Natural killer cell (primary cell): ENCODE results near the gene MAP4K4. TPM values are rescaled to one million over a fixed set of nuclear protein-coding genes. Genes with fewer than 3 reads are reported as not detected.

Source experiments
- ATAC-seq, 3 donors: fragments of 150-1000 bp in 2 of 3; fragments of 200-7000 bp in 1 of 3; cut with Tn5 transposase; 1 replicate in 1 of 3; 2 replicates in 2 of 3; pipeline ENCODE4 v1.10.0; 2021; ENCODE audit warnings: mild to moderate bottlenecking in 2 of 3, moderate library complexity in 2 of 3
- DNase-seq, 2 donors: peaks; one replicate each; pipeline versions ENCODE4 v3.0.0 to v3.0.0-alpha.2; 2013 to 2021; ENCODE audit warnings: mixed read lengths in 1 of 2
- H3K27ac ChIP-seq: one replicate; pipeline ENCODE4 v1.5.1; 2013; ENCODE audit warnings: mild to moderate bottlenecking, low read length
- H3K27me3 ChIP-seq: one replicate; pipeline ENCODE4 v1.6.1; 2013; ENCODE audit warnings: low read length; ENCODE audit not compliant: control insufficient read depth, insufficient read depth
- H3K36me3 ChIP-seq: one replicate; pipeline ENCODE4 v1.6.1; 2013; ENCODE audit warnings: low read length; ENCODE audit not compliant: control insufficient read depth, insufficient read depth
- H3K4me1 ChIP-seq: one replicate; pipeline ENCODE4 v1.6.1; 2013; ENCODE audit warnings: low read length; ENCODE audit not compliant: control insufficient read depth, insufficient read depth
- H3K4me3 ChIP-seq: one replicate; pipeline ENCODE4 v1.5.1; 2013; ENCODE audit warnings: low read length
- H3K9me3 ChIP-seq: one replicate; pipeline ENCODE4 v1.6.1; 2013; ENCODE audit warnings: low read length; ENCODE audit not compliant: control insufficient read depth, insufficient read depth
- H3K27ac Mint-ChIP-seq, 2 donors: one replicate each; pipeline ENCODE4 v1.8.0; 2022; ENCODE audit warnings: mild to moderate bottlenecking in 2 of 2, mixed read lengths in 2 of 2, moderate library complexity in 1 of 2
- H3K27me3 Mint-ChIP-seq, 2 donors: one replicate each; pipeline ENCODE4 v1.8.0; 2022; ENCODE audit warnings: low read depth in 2 of 2, mixed read lengths in 2 of 2
- H3K36me3 Mint-ChIP-seq: one replicate; pipeline ENCODE4 v1.8.0; 2022; ENCODE audit warnings: mixed read lengths
- H3K4me1 Mint-ChIP-seq, 2 donors: one replicate each; pipeline ENCODE4 v1.8.0; 2022; ENCODE audit warnings: mixed read lengths in 2 of 2
- H3K4me3 Mint-ChIP-seq: one replicate; pipeline ENCODE4 v1.8.0; 2022; ENCODE audit warnings: mild to moderate bottlenecking, moderate library complexity, mixed read lengths
- H3K9me3 Mint-ChIP-seq, 2 donors: one replicate each; pipeline ENCODE4 v1.8.0; 2022; ENCODE audit warnings: mixed read lengths in 2 of 2
- WGBS: methylation state at CpG from one replicate; pipeline ENCODE4 v1.1.7; 2013; ENCODE audit warnings: missing lambda C conversion rate; ENCODE audit not compliant: insufficient coverage; 5-methylcytosine and 5-hydroxymethylcytosine counted together
- intact Hi-C: fragments of 100-400 bp; cut with micrococcal nuclease; formaldehyde crosslinking; loops from one replicate; pipeline ENCODE4 v1.14.2; 2022
- total RNA-seq, 4 donors: library from RNA; stranded (reverse); fragments of 120-200 nt in 1 of 4; gene quantifications; one replicate each; pipeline versions ENCODE4 v1.2.3 to v1.2.4, GENCODE V29; 2013 to 2022
- TF ChIP-seq, protein P1 (sequence below): fragments of 200-600 bp; IDR thresholded peaks from one replicate; pipeline ENCODE4 v1.8.0; 2022; ENCODE audit warnings: antibody characterized with exemption

MAP4K4 gene
- total RNA-seq, 3 donors from 2014 or later (not counting 1 experiment from before 2014, with no cell fraction given): 60.2 to 80.3 (median 66.5) TPM

DNA sequence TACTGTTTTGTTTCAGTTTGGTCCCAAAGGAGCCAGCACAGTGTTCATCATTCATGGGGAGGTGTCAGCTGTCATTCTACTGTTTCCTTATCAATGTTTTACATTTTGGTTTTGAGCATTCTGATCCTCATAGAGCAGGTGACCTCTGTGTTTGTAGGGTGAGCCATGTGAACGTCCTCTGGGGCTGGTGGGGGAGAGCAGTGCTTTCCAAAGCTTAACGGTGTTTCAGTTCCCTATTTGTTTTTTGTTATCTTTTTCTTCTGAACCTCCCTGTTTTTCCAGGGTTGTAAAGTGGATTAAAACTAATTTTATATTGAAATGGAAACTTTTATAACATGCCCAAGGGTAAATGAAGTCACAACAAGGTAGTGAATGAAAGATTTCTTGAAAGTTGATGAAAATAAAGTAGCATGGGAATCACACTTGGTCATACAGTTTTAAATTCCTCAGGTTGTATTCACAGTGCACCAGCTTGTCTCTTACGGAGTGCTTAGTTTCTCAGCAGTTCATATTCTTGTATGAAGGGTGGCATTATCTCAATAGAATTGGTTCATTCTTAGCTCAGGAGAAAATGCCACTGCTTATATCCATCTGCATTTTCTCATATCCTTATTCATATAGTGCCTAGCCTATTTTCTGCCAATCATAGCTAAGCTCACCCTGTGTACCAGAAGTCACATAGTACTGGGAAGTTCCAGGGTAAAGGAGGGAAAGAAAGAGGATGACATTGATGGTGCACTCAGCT lies 54.5 kb downstream of the MAP4K4 start:
- Mint-ChIP-seq H3K4me1 (peaks cover 57 to 62% of the 10 kb centered on the region in 2 donors), H3K27me3 (no peaks in the 10 kb centered on the region), H3K9me3 (no peaks in the 10 kb centered on the region), H3K36me3 (no peaks in the 10 kb centered on the region), H3K27ac (no peak overlapping the region), H3K4me3 (no peak overlapping the region)
- Histone ChIP-seq H3K36me3 (no peaks in the 10 kb centered on the region), H3K4me1 (peaks cover 4% of the 10 kb centered on the region), H3K27me3 (no peaks in the 10 kb centered on the region), H3K27ac (peak overlapping the region; percentile 6), H3K4me3 (no peak overlapping the region), H3K9me3 (no peaks in the 10 kb centered on the region)
- no peak for DNase-seq
- ATAC-seq: no peak
- TF ChIP-seq, protein P1, sequence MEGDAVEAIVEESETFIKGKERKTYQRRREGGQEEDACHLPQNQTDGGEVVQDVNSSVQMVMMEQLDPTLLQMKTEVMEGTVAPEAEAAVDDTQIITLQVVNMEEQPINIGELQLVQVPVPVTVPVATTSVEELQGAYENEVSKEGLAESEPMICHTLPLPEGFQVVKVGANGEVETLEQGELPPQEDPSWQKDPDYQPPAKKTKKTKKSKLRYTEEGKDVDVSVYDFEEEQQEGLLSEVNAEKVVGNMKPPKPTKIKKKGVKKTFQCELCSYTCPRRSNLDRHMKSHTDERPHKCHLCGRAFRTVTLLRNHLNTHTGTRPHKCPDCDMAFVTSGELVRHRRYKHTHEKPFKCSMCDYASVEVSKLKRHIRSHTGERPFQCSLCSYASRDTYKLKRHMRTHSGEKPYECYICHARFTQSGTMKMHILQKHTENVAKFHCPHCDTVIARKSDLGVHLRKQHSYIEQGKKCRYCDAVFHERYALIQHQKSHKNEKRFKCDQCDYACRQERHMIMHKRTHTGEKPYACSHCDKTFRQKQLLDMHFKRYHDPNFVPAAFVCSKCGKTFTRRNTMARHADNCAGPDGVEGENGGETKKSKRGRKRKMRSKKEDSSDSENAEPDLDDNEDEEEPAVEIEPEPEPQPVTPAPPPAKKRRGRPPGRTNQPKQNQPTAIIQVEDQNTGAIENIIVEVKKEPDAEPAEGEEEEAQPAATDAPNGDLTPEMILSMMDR: no peak
- intact Hi-C loops: no loop called here
- WGBS: 36% methylated on average over 3 of the region's 3 CpGs

- H3K27ac ChIP-seq: peak overlapping the region; percentile 3
- H3K9me3 ChIP-seq: no peaks in the 10 kb centered on the region
- WGBS: 94% methylated on average over 5 of the region's 5 CpGs
- H3K36me3 ChIP-seq: no peaks in the 10 kb centered on the region
- intact Hi-C loops: no loop called here
- H3K4me3 ChIP-seq: no peak overlapping the region
- H3K36me3 Mint-ChIP-seq: no peaks in the 10 kb centered on the region
- no peaks in the 10 kb centered on the region for H3K27me3 Mint-ChIP-seq
- TF ChIP-seq, protein P1: no peak
- peaks cover 51 to 57% of the 10 kb centered on the region in 2 donors for H3K4me1 Mint-ChIP-seq
- no peak overlapping the region for H3K4me3 Mint-ChIP-seq
- no peaks in the 10 kb centered on the region for H3K27me3 ChIP-seq
- ATAC-seq (no peak), DNase-seq (no peak)
- no peaks in the 10 kb centered on the region for H3K9me3 Mint-ChIP-seq
- peak overlapping the region in 1 of 2 donors; percentile 21 for H3K27ac Mint-ChIP-seq
- peaks cover 8% of the 10 kb centered on the region for H3K4me1 ChIP-seq
Measured at GRCh38 chr2:101752716-101753616, 55.5 kb downstream of the MAP4K4 start.

DNA sequence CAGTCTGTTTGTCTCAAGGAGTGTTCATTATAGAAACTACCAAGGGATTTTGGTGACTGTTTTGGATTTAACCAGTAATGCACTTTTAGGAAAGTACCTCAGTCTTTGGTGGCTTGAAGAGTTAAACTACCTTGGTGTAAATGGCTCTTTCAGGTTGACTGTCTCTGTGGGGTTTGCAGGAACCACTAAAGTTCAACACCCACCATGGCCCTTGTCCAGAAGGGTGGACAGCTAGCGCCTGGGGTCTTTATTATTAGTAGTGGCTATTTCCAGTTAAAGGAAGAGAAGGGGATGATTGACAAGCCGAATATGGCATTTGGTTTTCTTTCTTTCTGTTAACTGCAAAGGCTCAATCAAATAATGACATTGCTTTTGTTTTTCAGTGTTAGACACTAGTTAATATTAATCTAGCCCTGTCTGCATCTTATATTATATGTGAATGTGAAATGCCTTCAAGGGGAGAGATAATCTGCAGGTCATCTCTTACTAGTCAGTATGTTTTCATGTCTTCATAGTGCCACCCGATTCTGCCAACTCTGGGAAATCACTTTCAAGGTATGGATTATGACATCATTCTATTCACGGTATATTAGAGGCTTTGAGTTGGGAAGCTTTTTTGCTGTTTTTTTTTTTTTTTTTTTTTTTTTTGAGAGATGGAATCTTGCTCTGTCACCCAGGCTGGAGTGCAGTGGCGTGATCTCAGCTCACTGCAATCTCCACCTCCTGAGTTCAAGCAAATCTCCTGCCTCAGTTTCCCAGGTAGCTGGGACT lies 56.4 kb downstream of the MAP4K4 start:
- Histone ChIP-seq H3K4me3 (no peak overlapping the region), H3K27me3 (no peaks in the 10 kb centered on the region), H3K4me1 (peaks cover 8% of the 10 kb centered on the region), H3K27ac (no peak overlapping the region), H3K9me3 (no peaks in the 10 kb centered on the region), H3K36me3 (no peaks in the 10 kb centered on the region)
- no peak for ATAC-seq
- peak overlapping the region in 1 of 2 donors; percentile 21 for H3K27ac Mint-ChIP-seq
- intact Hi-C loops: no loop called here
- no peak overlapping the region for H3K4me3 Mint-ChIP-seq
- no peak for DNase-seq
- no peaks in the 10 kb centered on the region for H3K27me3 Mint-ChIP-seq
- no peaks in the 10 kb centered on the region for H3K36me3 Mint-ChIP-seq
- WGBS: 73% methylated on average over 5 of the region's 5 CpGs
- peaks cover 59 to 61% of the 10 kb centered on the region in 2 donors for H3K4me1 Mint-ChIP-seq
- TF ChIP-seq, protein P1: no peak
- H3K9me3 Mint-ChIP-seq: no peaks in the 10 kb centered on the region
